ENCODE results near the gene KIR2DL4. TPM values are rescaled to one million over a fixed set of nuclear protein-coding genes. Genes with fewer than 3 reads are reported as not detected.
"Not testable (repeated sequence)": the region's sequence is repeated elsewhere in the genome, so short reads cannot be mapped to it uniquely, and the experiment has no call there.

The KIR2DL4 gene
- total RNA-seq, 2 experiments from 2014 or later, result not detected

GRCh38 chr19:54828064-54828463, 24.7 kb downstream of the KIR2DL4 start:
- CTCF ChIA-PET; DNase-seq; H3K27ac ChIP-seq (ENCODE audit: low read depth in 1 of 2, low read length in 2 of 2); intact Hi-C loops (cut with DNase I, micrococcal nuclease); H3K9me3 Mint-ChIP-seq; H3K4me3 Mint-ChIP-seq; H3K27me3 ChIP-seq (ENCODE audit: control insufficient read depth in 1 of 2, insufficient read depth in 2 of 2, low read length in 2 of 2); H3K36me3 ChIP-seq (ENCODE audit: insufficient read depth, low read length); H3K4me1 ChIP-seq (ENCODE audit: insufficient read depth, low read length); H3K36me3 Mint-ChIP-seq (ENCODE audit: low read depth); H3K4me1 Mint-ChIP-seq (ENCODE audit: low read depth); POLR2A ChIA-PET; H3K27ac Mint-ChIP-seq; H3K4me3 ChIP-seq (ENCODE audit: low read length); H3K9me3 ChIP-seq (ENCODE audit: control insufficient read depth in 1 of 2, insufficient read depth in 1 of 2, low read length in 2 of 2); ATAC-seq (ENCODE audit: poor library complexity): not testable (repeated sequence)
- peaks cover 22% of the 10 kb centered on the region for H3K27me3 Mint-ChIP-seq

DNA sequence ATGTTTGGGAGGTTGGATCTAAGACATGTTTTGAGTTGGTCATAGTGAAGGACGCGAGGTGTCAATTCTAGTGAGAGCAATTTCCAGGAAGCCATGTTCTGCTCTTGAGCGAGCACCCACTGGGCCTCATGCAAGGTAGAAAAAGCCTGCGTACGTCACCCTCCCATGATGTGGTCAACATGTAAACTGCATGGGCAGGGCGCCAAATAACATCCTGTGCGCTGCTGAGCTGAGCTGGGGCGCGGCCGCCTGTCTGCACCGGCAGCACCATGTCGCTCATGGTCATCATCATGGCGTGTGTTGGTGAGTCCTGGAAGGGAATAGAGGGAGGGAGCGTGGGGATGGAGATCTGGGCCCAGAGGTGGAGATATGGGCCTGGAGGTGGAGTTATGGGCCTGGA, 29.1 kb downstream of the KIR2DL4 start, which contains the start of gene KIR2DS4:
KIR2DS4 (plus strand) TSS at position 181 of the 400 bp plus-strand sequence.
- H3K27ac ChIP-seq (ENCODE audit: low read depth in 1 of 2, low read length in 2 of 2); H3K27me3 ChIP-seq (ENCODE audit: control insufficient read depth in 1 of 2, insufficient read depth in 2 of 2, low read length in 2 of 2); H3K36me3 Mint-ChIP-seq (ENCODE audit: low read depth); H3K4me3 ChIP-seq (ENCODE audit: low read length); H3K27me3 Mint-ChIP-seq; H3K36me3 ChIP-seq (ENCODE audit: insufficient read depth, low read length); H3K4me1 Mint-ChIP-seq (ENCODE audit: low read depth); intact Hi-C loops (cut with DNase I, micrococcal nuclease); ATAC-seq (ENCODE audit: poor library complexity); H3K9me3 Mint-ChIP-seq; H3K4me1 ChIP-seq (ENCODE audit: insufficient read depth, low read length); H3K4me3 Mint-ChIP-seq; H3K9me3 ChIP-seq (ENCODE audit: control insufficient read depth in 1 of 2, insufficient read depth in 1 of 2, low read length in 2 of 2); DNase-seq; H3K27ac Mint-ChIP-seq; CTCF ChIA-PET; POLR2A ChIA-PET: not testable (repeated sequence)

GRCh38 chr19:54835126-54835525, 31.7 kb downstream of the KIR2DL4 start:
- DNase-seq; H3K9me3 ChIP-seq (ENCODE audit: control insufficient read depth in 1 of 2, insufficient read depth in 1 of 2, low read length in 2 of 2); H3K4me3 Mint-ChIP-seq; H3K27me3 ChIP-seq (ENCODE audit: control insufficient read depth in 1 of 2, insufficient read depth in 2 of 2, low read length in 2 of 2); H3K4me3 ChIP-seq (ENCODE audit: low read length); H3K4me1 ChIP-seq (ENCODE audit: insufficient read depth, low read length); H3K36me3 ChIP-seq (ENCODE audit: insufficient read depth, low read length); CTCF ChIA-PET; H3K27ac ChIP-seq (ENCODE audit: low read depth in 1 of 2, low read length in 2 of 2); H3K36me3 Mint-ChIP-seq (ENCODE audit: low read depth); intact Hi-C loops (cut with DNase I, micrococcal nuclease); H3K4me1 Mint-ChIP-seq (ENCODE audit: low read depth); H3K9me3 Mint-ChIP-seq; ATAC-seq (ENCODE audit: poor library complexity); POLR2A ChIA-PET; H3K27ac Mint-ChIP-seq: not testable (repeated sequence)
- H3K27me3 Mint-ChIP-seq, result peaks cover 12% of the 10 kb centered on the region

DNA sequence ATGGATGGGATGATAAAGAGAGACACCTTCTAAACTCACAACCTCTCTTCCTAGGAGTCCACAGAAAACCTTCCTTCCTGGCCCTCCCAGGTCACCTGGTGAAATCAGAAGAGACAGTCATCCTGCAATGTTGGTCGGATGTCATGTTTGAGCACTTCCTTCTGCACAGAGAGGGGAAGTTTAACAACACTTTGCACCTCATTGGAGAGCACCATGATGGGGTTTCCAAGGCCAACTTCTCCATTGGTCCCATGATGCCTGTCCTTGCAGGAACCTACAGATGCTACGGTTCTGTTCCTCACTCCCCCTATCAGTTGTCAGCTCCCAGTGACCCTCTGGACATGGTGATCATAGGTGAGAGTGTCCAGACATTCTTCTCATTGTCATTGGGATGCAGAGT, 34.1 kb downstream of the KIR2DL4 start:
- H3K4me3 Mint-ChIP-seq; H3K27ac ChIP-seq (ENCODE audit: low read depth in 1 of 2, low read length in 2 of 2); intact Hi-C loops (cut with DNase I, micrococcal nuclease); H3K27me3 Mint-ChIP-seq; H3K36me3 Mint-ChIP-seq (ENCODE audit: low read depth); H3K9me3 ChIP-seq (ENCODE audit: control insufficient read depth in 1 of 2, insufficient read depth in 1 of 2, low read length in 2 of 2); H3K4me3 ChIP-seq (ENCODE audit: low read length); ATAC-seq (ENCODE audit: poor library complexity); H3K27ac Mint-ChIP-seq; H3K9me3 Mint-ChIP-seq; H3K27me3 ChIP-seq (ENCODE audit: control insufficient read depth in 1 of 2, insufficient read depth in 2 of 2, low read length in 2 of 2); H3K4me1 Mint-ChIP-seq (ENCODE audit: low read depth); CTCF ChIA-PET; POLR2A ChIA-PET; H3K36me3 ChIP-seq (ENCODE audit: insufficient read depth, low read length); H3K4me1 ChIP-seq (ENCODE audit: insufficient read depth, low read length): not testable (repeated sequence)
- DNase-seq, result peak in 2 of 14 experiments; percentile 28 to 43

- DNase-seq, result peak in 1 of 14 experiments; percentile 39
- H3K36me3 Mint-ChIP-seq (ENCODE audit: low read depth); H3K27ac Mint-ChIP-seq; H3K4me3 Mint-ChIP-seq; H3K4me1 Mint-ChIP-seq (ENCODE audit: low read depth); H3K27me3 ChIP-seq (ENCODE audit: control insufficient read depth in 1 of 2, insufficient read depth in 2 of 2, low read length in 2 of 2); H3K4me1 ChIP-seq (ENCODE audit: insufficient read depth, low read length); ATAC-seq (ENCODE audit: poor library complexity); H3K36me3 ChIP-seq (ENCODE audit: insufficient read depth, low read length); CTCF ChIA-PET; H3K9me3 Mint-ChIP-seq; intact Hi-C loops (cut with DNase I, micrococcal nuclease); POLR2A ChIA-PET; H3K9me3 ChIP-seq (ENCODE audit: control insufficient read depth in 1 of 2, insufficient read depth in 1 of 2, low read length in 2 of 2); H3K27ac ChIP-seq (ENCODE audit: low read depth in 1 of 2, low read length in 2 of 2); H3K4me3 ChIP-seq (ENCODE audit: low read length): not testable (repeated sequence)
- H3K27me3 Mint-ChIP-seq, result peaks cover 29% of the 10 kb centered on the region
Observed at GRCh38 chr19:54843171-54843570, 39.8 kb downstream of the KIR2DL4 start.

DNA sequence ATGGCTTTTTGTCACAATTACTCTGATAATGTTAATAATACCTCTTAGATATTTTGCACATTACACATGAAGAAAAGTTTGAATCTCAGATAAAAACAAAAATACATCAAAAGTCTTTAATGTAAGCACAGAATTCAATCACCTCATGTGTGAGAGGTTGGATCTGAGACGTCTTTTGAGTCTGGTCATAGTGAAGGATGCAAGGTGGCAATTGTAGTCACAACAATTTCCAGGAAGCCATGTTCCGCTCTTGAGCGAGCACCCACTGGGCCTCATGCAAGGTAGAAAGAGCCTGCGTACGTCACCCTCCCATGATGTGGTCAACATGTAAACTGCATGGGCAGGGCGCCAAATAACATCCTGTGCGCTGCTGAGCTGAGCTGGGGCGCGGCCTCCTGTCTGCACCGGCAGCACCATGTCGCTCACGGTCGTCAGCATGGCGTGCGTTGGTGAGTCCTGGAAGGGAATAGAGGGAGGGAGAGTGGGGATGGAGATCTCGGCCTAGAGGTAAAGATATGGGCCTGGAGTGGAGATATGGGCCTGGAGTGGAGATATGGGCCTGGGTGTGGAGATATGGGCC, 46.7 kb downstream of the KIR2DL4 start, which contains the start of gene KIR3DL2:
KIR3DL2 (plus strand) TSS at position 383 of the 580 bp plus-strand sequence; CDS start at position 416, 33 bp downstream.
- H3K4me1 Mint-ChIP-seq (ENCODE audit: low read depth); H3K27me3 ChIP-seq (ENCODE audit: control insufficient read depth in 1 of 2, insufficient read depth in 2 of 2, low read length in 2 of 2); H3K9me3 Mint-ChIP-seq; intact Hi-C loops (cut with DNase I, micrococcal nuclease); H3K4me3 ChIP-seq (ENCODE audit: low read length); H3K36me3 Mint-ChIP-seq (ENCODE audit: low read depth); H3K9me3 ChIP-seq (ENCODE audit: control insufficient read depth in 1 of 2, insufficient read depth in 1 of 2, low read length in 2 of 2); H3K4me1 ChIP-seq (ENCODE audit: insufficient read depth, low read length); CTCF ChIA-PET; H3K27ac ChIP-seq (ENCODE audit: low read depth in 1 of 2, low read length in 2 of 2); ATAC-seq (ENCODE audit: poor library complexity); H3K36me3 ChIP-seq (ENCODE audit: insufficient read depth, low read length); H3K4me3 Mint-ChIP-seq; POLR2A ChIA-PET: not testable (repeated sequence)
- Mint-ChIP-seq H3K27me3 (peaks cover 13% of the 10 kb centered on the region), H3K27ac (peak within 1 kb of the TSS; percentile 26)
- DNase-seq, result peak in 1 of 14 experiments; percentile 34
